Activated naive CD8-positive, alpha-beta T cell treated with anti-CD3 and anti-CD28 coated beads, Interleukin-2, amount 50 U/mL, for 24 hours (primary cell): ENCODE measurements around the gene RBM15.

Source experiments
- ATAC-seq: fragments of 150-1000 bp; cut with Tn5 transposase; one replicate; pipeline ENCODE4 v1.10.0; 2021
- DNase-seq: peaks from one replicate; pipeline ENCODE4 v3.0.0; 2021
- H3K27ac Mint-ChIP-seq: one replicate; pipeline ENCODE4 v1.8.0; 2021; ENCODE audit warnings: mild to moderate bottlenecking, mixed read lengths
- H3K27me3 Mint-ChIP-seq: one replicate; pipeline ENCODE4 v1.8.0; 2021; ENCODE audit warnings: mixed read lengths
- H3K36me3 Mint-ChIP-seq: one replicate; pipeline ENCODE4 v1.8.0; 2021; ENCODE audit warnings: low read depth, mixed read lengths
- H3K4me1 Mint-ChIP-seq: one replicate; pipeline ENCODE4 v1.8.0; 2021; ENCODE audit warnings: mixed read lengths
- H3K4me3 Mint-ChIP-seq: one replicate; pipeline ENCODE4 v1.8.0; 2021; ENCODE audit warnings: mild to moderate bottlenecking, moderate library complexity, mixed read lengths
- H3K9me3 Mint-ChIP-seq: one replicate; pipeline ENCODE4 v1.8.0; 2021; ENCODE audit warnings: mixed read lengths

Gene RBM15

DNA sequence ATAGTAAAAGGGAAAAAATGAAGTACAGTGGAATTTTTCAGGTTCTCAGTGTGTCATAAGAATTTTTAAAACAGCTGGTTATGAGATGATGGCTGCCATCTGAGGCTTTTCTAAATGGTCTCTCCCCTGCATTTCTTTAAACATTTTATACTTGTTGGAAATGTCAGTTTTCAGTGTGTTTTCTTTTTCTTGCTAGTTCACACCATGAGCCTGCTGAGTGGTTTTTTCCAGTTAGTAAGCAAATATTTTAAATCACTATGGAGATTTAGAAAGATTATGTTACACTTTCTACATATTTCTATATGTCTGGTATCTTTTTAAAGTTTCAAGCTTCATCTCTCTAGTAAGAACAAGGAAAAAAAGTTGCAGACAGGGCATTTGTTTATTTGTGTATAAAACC lies 9.6 kb downstream of the RBM15 start:
- no peaks in the 10 kb centered on the region for H3K9me3 Mint-ChIP-seq
- peaks cover 81% of the 10 kb centered on the region for H3K4me1 Mint-ChIP-seq
- H3K4me3 Mint-ChIP-seq = peak overlapping the region; percentile 52
- no peaks in the 10 kb centered on the region for H3K27me3 Mint-ChIP-seq
- DNase-seq = no peak
- ATAC-seq = peak; percentile 59
- peaks cover 58% of the 10 kb centered on the region for H3K36me3 Mint-ChIP-seq
- H3K27ac Mint-ChIP-seq = peak overlapping the region; percentile 32

DNA sequence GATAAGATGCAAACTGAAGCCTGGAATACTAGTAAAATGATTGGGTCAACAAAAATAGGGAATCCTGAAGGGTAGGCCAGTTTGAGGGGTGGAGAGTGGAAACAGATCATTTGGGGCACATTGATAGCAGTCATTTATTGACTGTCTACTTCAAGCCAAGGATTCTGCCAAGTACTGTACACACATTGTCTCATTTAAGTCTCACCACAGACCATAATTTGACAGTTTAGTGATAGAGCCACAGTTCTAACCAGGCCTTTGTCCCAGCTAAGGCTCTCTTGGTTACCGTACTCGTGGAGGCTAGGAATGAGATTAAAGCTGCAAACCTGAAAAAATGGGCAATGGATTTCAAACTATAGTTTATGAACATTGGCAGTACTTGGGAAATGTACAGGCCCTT lies 11.2 kb downstream of the RBM15 start:
- Mint-ChIP-seq H3K36me3 (peaks cover 50% of the 10 kb centered on the region), H3K27me3 (no peaks in the 10 kb centered on the region), H3K4me1 (peaks cover 78% of the 10 kb centered on the region), H3K9me3 (no peaks in the 10 kb centered on the region), H3K27ac (no peak overlapping the region), H3K4me3 (no peak overlapping the region)
- ATAC-seq = no peak
- no peak for DNase-seq

- Mint-ChIP-seq H3K9me3 (no peaks in the 10 kb centered on the region), H3K27ac (peak overlapping the region; percentile 72), H3K4me3 (no peak overlapping the region), H3K4me1 (peaks cover 44% of the 10 kb centered on the region), H3K27me3 (no peaks in the 10 kb centered on the region), H3K36me3 (peaks cover 35% of the 10 kb centered on the region)
- ATAC-seq = peak; percentile 88
- DNase-seq = no peak
These were observed 16.1 kb downstream of the RBM15 start for GRCh38 chr1:110355321-110355720.

DNA sequence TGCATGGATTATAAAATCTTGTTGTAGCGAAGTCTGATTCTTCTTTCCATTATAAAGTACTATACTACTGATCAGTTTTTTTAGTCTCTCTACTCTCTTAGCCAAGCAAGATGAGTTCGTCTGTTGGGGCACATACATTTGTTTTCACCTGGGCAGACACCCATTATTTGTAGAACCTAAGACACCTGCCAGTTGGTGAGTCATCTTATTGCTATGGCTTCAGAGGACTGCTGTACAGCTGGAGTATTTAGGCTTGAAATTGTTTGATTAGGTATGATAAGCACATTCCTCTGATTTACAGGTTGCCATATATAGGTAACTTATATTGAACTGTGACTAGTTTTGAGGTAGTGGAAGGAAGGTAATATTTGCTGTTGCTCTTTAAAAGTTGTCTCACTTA lies 17.2 kb downstream of the RBM15 start:
- ATAC-seq (no peak), DNase-seq (no peak)
- Mint-ChIP-seq H3K9me3 (no peaks in the 10 kb centered on the region), H3K27ac (peak overlapping the region; percentile 17), H3K36me3 (peaks cover 31% of the 10 kb centered on the region), H3K27me3 (no peaks in the 10 kb centered on the region), H3K4me1 (peaks cover 34% of the 10 kb centered on the region), H3K4me3 (no peak overlapping the region)

DNA sequence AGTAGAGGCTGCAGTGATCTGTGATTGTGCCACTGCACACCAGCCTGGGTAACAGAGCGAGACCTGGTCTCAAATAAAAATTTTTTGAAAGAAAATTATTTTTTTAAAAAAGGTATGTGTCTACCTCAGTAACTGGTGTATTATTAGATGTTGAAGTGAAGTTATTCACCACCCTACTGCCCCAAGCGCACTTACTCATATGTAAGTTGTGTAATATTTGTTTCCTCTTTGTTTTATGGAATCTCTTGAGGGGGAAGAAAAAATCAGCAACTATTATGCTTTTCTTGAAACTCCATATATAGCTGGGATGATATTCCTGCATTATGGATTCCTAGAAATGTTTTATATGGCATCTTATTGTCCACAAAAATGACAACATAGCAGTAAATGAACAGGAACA lies 21.3 kb downstream of the RBM15 start:
- peaks cover 11% of the 10 kb centered on the region for H3K4me1 Mint-ChIP-seq
- H3K27me3 Mint-ChIP-seq = no peaks in the 10 kb centered on the region
- DNase-seq = no peak
- no peak for ATAC-seq
- no peak overlapping the region for H3K27ac Mint-ChIP-seq
- H3K9me3 Mint-ChIP-seq = no peaks in the 10 kb centered on the region
- peaks cover 30% of the 10 kb centered on the region for H3K36me3 Mint-ChIP-seq
- H3K4me3 Mint-ChIP-seq = no peak overlapping the region

- Mint-ChIP-seq H3K9me3 (no peaks in the 10 kb centered on the region), H3K4me3 (no peak overlapping the region), H3K27me3 (no peaks in the 10 kb centered on the region), H3K36me3 (peaks cover 21% of the 10 kb centered on the region), H3K27ac (no peak overlapping the region), H3K4me1 (no peaks in the 10 kb centered on the region)
- no peak for DNase-seq
- ATAC-seq = no peak
These were observed 22.7 kb downstream of the RBM15 start for GRCh38 chr1:110361856-110362255.

GRCh38 chr1:110364221-110364620 lies 25.0 kb downstream of the RBM15 start:
- Mint-ChIP-seq H3K36me3 (peaks cover 18% of the 10 kb centered on the region), H3K4me1 (no peaks in the 10 kb centered on the region), H3K9me3 (no peaks in the 10 kb centered on the region), H3K4me3 (no peak overlapping the region), H3K27ac (no peak overlapping the region), H3K27me3 (no peaks in the 10 kb centered on the region)
- DNase-seq (no peak), ATAC-seq (no peak)

- no peaks in the 10 kb centered on the region for H3K27me3 Mint-ChIP-seq
- H3K4me3 Mint-ChIP-seq = no peak overlapping the region
- H3K9me3 Mint-ChIP-seq = no peaks in the 10 kb centered on the region
- DNase-seq = no peak
- peaks cover 10% of the 10 kb centered on the region for H3K4me1 Mint-ChIP-seq
- H3K36me3 Mint-ChIP-seq = peaks cover 20% of the 10 kb centered on the region
- ATAC-seq = peak; percentile 100
- H3K27ac Mint-ChIP-seq = peak overlapping the region; percentile 15
These were observed 31.6 kb downstream of the RBM15 start for GRCh38 chr1:110370827-110371226.

DNA sequence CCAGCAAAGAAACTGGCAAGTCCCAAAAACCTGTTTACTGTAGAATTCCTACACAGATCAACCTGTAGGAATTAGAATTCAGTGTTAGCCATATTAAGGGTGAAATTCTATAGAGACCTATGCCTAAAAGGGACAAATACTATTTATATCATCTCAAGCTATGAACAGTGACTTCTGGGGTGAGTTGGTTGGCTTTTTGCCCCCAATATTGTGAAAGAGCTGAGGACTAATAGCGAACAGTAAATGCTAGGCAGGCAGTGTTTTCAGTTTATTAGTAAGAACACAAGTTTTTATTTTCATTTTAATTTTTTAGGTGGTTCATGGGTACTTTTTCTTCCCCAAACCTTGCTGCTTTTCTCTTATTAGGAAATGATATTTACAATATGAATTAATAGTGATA lies 36.3 kb downstream of the RBM15 start:
- Mint-ChIP-seq H3K27ac (no peak overlapping the region), H3K9me3 (no peaks in the 10 kb centered on the region), H3K4me1 (peaks cover 5% of the 10 kb centered on the region), H3K4me3 (no peak overlapping the region), H3K36me3 (peaks cover 32% of the 10 kb centered on the region), H3K27me3 (no peaks in the 10 kb centered on the region)
- DNase-seq (no peak), ATAC-seq (no peak)

DNA sequence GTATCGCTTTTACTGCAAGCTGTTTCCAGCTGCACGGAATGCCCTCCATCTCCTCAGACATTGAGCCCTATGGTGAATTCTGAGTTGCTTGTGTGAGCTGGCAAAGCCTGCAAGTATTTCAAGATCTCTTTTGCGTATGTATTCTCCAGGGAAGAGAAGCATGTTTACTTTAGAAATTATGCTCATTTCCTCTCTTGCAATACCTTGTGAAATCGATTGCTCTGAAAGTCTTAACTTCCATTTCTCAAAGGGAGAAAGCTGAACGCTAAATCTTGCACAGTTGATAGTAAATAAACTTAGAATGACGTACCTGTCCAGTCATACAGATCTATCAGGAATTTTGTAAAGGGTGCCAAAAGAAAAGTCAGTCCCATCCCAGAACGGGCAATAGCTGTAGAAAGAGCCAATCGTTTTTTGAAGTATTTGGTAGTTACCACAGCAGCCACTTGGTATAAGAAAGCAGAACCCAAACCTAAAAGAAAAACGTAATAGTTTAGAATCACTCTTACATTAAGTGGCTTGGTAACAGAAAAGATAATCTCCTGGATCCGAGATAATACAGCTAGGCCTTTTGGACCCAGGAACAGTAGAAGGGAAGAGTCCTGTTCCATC lies 41.6 kb downstream of the RBM15 start:
- peaks cover 20% of the 10 kb centered on the region for H3K36me3 Mint-ChIP-seq
- no peaks in the 10 kb centered on the region for H3K27me3 Mint-ChIP-seq
- H3K27ac Mint-ChIP-seq = no peak overlapping the region
- peaks cover 19% of the 10 kb centered on the region for H3K4me1 Mint-ChIP-seq
- no peak overlapping the region for H3K4me3 Mint-ChIP-seq
- no peak for ATAC-seq
- no peaks in the 10 kb centered on the region for H3K9me3 Mint-ChIP-seq
- DNase-seq = no peak

- Mint-ChIP-seq H3K36me3 (peaks cover 11% of the 10 kb centered on the region), H3K9me3 (no peaks in the 10 kb centered on the region), H3K27me3 (no peaks in the 10 kb centered on the region), H3K4me3 (no peak overlapping the region), H3K27ac (peak overlapping the region; percentile 50), H3K4me1 (peaks cover 19% of the 10 kb centered on the region)
- ATAC-seq (no peak), DNase-seq (no peak)
These were observed 44.2 kb downstream of the RBM15 start for GRCh38 chr1:110383251-110383990.

DNA sequence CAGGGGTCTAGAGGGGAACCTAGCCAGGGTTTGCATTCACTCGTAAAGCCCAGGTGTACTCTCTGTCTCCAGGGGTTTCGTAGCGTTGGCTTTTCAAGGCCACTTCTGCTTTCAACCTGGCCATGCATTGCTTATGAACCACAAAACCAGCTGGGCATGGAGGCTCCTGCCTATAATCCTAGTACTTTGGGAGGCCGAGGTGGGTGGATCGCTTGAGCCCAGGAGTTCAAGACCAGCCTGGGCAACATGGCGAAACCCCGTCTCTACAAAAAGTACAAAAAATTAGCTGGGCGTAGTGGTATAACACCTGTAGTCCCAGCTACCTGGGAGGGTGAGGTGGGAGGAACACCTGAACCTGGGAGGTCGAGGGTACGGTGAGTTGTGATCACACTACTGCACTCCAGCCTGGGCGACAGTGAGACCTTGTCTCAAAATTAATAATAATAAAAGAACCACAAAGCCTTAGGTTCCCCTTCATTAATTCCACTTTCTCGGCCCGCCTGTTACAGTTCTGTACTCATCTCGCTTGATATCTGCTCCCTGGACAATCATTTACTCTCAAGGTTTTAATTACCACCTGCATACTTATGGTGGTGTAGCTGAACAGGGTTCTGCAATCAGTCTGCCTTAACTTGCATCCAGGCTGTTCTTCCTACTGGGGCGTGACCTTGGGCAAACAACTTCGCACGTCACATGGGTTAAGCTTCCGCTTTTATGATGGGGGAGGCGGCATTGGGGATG lies 45.6 kb downstream of the RBM15 start:
- Mint-ChIP-seq H3K27ac (peak overlapping the region; percentile 14), H3K4me3 (no peak overlapping the region), H3K36me3 (peaks cover 4% of the 10 kb centered on the region), H3K4me1 (peaks cover 19% of the 10 kb centered on the region), H3K9me3 (no peaks in the 10 kb centered on the region), H3K27me3 (no peaks in the 10 kb centered on the region)
- DNase-seq (no peak), ATAC-seq (no peak)

GRCh38 chr1:110385369-110385768 lies 46.2 kb downstream of the RBM15 start:
- Mint-ChIP-seq H3K4me1 (peaks cover 19% of the 10 kb centered on the region), H3K27me3 (no peaks in the 10 kb centered on the region), H3K4me3 (no peak overlapping the region), H3K9me3 (no peaks in the 10 kb centered on the region), H3K36me3 (peaks cover 1% of the 10 kb centered on the region), H3K27ac (no peak overlapping the region)
- ATAC-seq = no peak
- DNase-seq = no peak

DNA sequence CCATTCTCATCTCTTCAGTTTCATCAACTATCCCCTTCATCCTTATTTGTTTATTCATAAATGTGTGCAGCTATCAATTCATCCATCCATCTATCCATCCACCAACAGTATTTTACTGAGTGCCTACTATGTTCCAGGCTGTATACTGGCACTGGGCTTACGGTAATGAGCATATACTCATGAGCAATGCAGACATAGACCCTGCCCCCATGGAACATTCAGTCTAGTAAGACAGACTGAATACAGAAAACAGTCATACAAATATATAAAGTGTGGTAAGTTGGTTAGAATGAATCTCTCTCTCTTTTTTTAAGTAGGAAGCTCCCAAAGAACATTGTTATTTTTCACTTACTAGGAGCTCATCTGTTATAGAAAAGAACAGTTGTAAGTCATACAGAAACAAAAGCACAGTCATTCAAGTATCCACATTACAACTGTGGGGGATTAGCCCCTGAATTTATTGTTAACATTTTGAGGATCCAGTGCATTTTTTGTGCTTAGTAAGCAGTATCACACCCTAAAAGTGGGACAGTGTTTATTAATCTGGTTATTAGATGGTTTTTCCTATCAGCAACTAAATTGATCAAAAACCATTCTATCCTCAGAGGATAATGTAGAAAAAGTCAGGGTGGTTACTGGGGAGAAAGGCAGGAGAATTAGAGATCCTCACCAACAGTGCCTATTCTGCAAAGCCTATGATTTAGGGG lies 48.0 kb downstream of the RBM15 start:
- Mint-ChIP-seq H3K4me1 (peaks cover 19% of the 10 kb centered on the region), H3K27me3 (no peaks in the 10 kb centered on the region), H3K27ac (no peak overlapping the region), H3K9me3 (no peaks in the 10 kb centered on the region), H3K4me3 (no peak overlapping the region), H3K36me3 (no peaks in the 10 kb centered on the region)
- no peak for ATAC-seq
- no peak for DNase-seq
